Liver (tissue), 3 donors: Measurements from ENCODE around the gene RAB3C.

Source experiments
- ATF3 ChIP-seq: IDR thresholded peaks from 2 replicates; pipeline ENCODE4 v1.6.1; 2016; ENCODE audit warnings: antibody characterized with exemption
- CTCF ChIP-seq: fragments of 150-350 bp; IDR thresholded peaks from 2 replicates; pipeline ENCODE4 v1.5.1; 2017; ENCODE audit warnings: improper control_type of control experiment, low read depth, low read length; ENCODE audit not compliant: missing input control
- FOXA1 ChIP-seq: IDR thresholded peaks from 2 replicates; pipeline ENCODE4 v1.6.1; 2016; ENCODE audit warnings: antibody characterized with exemption
- HNF4A ChIP-seq, 2 donors: conservative IDR thresholded peaks; 2 replicates each; pipeline ENCODE4 v1.6.1; 2016; ENCODE audit warnings: antibody characterized with exemption in 2 of 2, mild to moderate bottlenecking in 2 of 2
- HNF4G ChIP-seq: IDR thresholded peaks from 2 replicates; pipeline ENCODE4 v1.6.1; 2016; ENCODE audit warnings: antibody characterized with exemption
- JUND ChIP-seq, 2 donors: IDR thresholded peaks; 2 replicates each; pipeline ENCODE4 v1.6.1; 2016; ENCODE audit warnings: antibody characterized with exemption in 2 of 2
- RAD21 ChIP-seq, 2 donors: IDR thresholded peaks; 2 replicates each; pipeline ENCODE4 v1.6.1; 2016; ENCODE audit warnings: antibody characterized with exemption in 2 of 2, mild to moderate bottlenecking in 2 of 2
- TAF1 ChIP-seq: conservative IDR thresholded peaks from 2 replicates; pipeline ENCODE4 v1.6.1; 2016; ENCODE audit warnings: antibody characterized with exemption, mild to moderate bottlenecking
- YY1 ChIP-seq: IDR thresholded peaks from 2 replicates; pipeline ENCODE4 v1.6.1; 2016; ENCODE audit warnings: antibody characterized with exemption, mild to moderate bottlenecking
- ZBTB33 ChIP-seq: IDR thresholded peaks from 2 replicates; pipeline ENCODE4 v1.6.1; 2016; ENCODE audit warnings: antibody characterized with exemption
- TF ChIP-seq, protein P1 (sequence below): IDR thresholded peaks from 2 replicates; pipeline ENCODE4 v1.6.1; 2016; ENCODE audit warnings: antibody characterized with exemption, mild to moderate bottlenecking
- TF ChIP-seq, protein P2 (sequence below): IDR thresholded peaks from 2 replicates; pipeline ENCODE4 v1.6.1; 2016; ENCODE audit warnings: antibody characterized with exemption
- donor health status: healthy.
- donor health status: healthy.

DNA sequence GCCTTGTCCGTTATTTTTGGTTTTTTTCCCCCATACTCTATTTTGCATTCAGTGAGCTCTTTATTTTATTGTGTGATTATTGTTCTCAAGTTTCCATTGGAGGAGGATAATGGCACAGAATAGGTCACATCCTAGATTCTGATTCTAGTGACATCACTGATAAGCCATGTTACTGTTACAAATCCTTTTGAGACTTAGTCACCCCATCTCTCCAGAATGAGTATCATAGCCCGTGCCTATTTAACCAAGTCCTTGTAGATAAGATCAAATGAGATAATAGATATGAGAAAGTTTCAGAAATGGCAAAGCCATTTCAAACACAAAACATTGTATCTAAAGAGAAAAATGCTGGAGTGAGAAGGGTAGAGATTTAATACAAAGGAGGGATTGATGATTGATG lies 242.6 kb downstream of the RAB3C start:
- TF ChIP-seq YY1: no peak
- no peak for TF ChIP-seq FOXA1
- no peak for TF ChIP-seq CTCF
- TF ChIP-seq ATF3: no peak
- no peak for TF ChIP-seq HNF4A (conservative IDR thresholded peaks at IDR 0.05)
- TF ChIP-seq RAD21 (IDR thresholded peaks at IDR 0.05): no peak
- TF ChIP-seq, protein P1, sequence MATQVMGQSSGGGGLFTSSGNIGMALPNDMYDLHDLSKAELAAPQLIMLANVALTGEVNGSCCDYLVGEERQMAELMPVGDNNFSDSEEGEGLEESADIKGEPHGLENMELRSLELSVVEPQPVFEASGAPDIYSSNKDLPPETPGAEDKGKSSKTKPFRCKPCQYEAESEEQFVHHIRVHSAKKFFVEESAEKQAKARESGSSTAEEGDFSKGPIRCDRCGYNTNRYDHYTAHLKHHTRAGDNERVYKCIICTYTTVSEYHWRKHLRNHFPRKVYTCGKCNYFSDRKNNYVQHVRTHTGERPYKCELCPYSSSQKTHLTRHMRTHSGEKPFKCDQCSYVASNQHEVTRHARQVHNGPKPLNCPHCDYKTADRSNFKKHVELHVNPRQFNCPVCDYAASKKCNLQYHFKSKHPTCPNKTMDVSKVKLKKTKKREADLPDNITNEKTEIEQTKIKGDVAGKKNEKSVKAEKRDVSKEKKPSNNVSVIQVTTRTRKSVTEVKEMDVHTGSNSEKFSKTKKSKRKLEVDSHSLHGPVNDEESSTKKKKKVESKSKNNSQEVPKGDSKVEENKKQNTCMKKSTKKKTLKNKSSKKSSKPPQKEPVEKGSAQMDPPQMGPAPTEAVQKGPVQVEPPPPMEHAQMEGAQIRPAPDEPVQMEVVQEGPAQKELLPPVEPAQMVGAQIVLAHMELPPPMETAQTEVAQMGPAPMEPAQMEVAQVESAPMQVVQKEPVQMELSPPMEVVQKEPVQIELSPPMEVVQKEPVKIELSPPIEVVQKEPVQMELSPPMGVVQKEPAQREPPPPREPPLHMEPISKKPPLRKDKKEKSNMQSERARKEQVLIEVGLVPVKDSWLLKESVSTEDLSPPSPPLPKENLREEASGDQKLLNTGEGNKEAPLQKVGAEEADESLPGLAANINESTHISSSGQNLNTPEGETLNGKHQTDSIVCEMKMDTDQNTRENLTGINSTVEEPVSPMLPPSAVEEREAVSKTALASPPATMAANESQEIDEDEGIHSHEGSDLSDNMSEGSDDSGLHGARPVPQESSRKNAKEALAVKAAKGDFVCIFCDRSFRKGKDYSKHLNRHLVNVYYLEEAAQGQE: no peak
- no peak for TF ChIP-seq TAF1
- TF ChIP-seq ZBTB33: no peak
- TF ChIP-seq JUND (IDR thresholded peaks at IDR 0.05): no peak
- TF ChIP-seq, protein P2, sequence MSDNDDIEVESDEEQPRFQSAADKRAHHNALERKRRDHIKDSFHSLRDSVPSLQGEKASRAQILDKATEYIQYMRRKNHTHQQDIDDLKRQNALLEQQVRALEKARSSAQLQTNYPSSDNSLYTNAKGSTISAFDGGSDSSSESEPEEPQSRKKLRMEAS: no peak
- TF ChIP-seq HNF4G: no peak
